ENCODE data around the gene PTAR1.

The PTAR1 gene

DNA sequence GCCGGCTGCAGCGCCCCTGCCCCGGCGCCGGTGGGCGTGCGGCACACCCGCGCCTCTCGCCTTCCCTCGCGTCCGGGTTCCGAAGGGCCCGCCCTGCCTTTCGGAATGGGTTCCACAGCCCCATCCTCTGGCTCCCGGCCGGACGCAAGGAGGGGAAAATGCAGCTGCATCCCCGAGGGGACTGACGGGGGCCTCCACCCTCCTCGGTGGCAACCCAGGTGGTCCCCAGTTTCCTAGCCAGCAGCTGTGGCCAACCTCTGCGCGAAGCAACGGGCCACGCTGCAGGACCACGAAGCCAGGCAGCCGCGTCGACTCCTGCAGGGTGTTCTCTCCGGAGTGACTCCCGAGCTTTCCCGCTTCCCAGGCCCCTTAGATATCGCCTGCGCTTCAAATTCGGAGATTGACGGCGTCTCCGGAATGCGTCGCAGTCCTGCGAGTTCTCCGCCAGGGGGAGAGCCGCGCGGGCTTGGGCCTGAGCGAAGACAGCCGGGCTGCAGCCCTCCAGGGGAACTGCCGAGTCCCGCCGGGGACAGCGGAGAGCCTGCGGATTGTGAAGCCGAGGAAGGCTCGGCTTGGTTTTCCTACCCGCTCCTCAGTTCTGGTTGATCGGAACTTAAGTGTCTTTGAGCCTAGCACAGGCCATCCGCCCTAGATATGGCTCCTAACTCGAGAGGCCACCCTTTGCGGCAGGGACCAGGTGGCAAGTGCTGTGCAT is 87.1 kb downstream of the PTAR1 start:
- peak; percentile 82 for DNase-seq

DNA sequence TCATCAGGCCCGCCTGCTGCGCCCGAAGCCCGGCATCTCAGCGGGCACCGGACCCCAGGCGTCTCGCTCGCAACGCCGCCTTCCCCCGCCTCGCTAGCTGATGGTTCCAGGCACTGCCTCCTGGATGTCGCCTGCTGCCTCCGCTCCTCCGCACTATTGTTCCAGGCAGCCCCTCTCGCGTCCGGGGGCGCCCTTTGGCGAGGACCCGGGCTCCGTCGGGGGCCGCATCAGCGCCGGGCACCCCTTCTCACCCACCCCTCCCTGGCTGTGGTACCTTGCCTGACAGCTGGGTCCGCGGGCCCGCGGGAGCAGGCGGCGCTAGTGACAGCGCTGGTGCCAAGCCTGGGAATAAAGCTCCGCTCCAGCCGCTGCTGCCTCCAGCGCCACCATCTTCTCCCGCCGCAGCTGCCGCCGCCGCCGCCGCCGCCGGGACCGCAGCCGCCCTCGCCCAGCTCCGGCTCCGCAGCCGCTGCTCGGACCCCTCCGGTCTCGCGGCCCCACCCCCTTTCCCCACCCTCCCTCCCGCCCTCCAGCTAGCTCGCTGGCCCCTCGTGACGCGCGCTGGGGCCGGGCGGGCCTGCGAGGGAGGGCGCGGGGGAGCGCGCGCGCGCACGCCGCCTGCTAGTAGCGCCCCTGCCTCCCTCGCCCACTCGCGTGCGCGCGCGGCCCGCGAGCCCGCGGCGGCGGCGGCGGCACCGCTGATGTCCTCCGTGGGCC is 87.8 kb downstream of the PTAR1 start, which contains the start of gene APBA1:
Gene APBA1 (minus strand): TSS at position 493 of the 717 bp plus-strand sequence.
- DNase-seq: peak; percentile 56

DNA sequence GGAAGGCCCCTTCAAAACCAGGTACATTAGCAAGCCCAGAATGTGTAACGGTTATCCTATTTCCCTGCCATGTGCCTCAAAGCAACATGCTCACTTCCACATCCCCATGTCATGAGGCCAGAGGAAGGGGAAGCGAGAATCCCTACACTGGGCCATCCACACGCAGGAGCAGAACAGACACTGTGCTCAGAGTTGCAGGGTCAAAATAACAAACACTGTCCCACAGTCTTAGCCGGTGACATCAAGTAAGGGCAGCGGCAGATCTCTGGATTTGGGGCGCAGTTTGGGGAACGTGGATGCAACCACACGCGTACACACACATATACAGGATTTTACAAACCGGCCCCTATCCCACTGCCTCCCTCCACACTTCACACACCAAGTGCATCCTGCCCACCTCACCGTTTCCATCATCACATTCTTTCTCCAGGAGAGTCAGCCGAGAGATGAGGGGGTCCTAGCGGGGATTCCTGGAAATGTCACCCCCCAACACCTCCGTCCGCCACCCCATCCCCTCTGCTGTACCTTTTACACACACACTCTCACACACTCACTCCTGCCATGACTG is 88.4 kb downstream of the PTAR1 start:
- no peak for DNase-seq

DNA sequence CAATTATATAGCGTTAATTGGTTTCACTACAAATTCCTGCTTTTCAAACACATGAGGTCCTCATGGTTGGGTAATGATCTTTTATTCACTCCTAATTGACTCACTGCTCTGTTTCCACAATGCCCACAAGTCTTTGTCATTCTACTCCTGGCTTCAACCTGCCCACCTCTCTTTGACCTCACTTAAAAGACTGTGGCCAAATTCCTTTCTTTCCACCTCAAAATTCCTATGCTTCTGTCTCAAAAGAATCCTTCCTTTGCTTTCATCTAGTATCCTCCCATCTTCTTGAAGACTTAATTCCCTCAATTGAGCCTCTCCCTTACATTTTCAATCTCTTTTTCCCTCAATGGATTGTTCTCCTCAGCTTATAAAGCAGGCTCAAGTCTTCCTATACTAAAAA is 92.5 kb downstream of the PTAR1 start:
- DNase-seq: no peak

DNA sequence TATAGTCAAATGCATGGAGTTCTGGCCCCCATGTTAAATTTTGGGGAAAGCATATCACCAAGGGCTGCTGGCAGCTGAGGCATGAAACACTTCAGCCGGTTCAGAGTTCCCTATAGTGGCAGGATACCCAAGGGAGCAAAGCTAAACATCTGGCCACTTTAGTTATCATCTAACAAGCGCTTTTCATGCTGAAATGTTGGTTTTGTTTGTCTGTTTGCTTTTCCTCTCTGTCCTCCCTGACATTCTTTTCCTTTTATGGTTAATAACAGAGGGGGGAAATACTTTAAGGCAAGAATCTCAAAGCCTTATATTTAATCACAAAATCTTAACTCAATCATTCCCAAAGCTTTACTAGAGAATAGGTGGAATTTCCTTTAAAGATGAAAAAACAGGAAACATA is 99.5 kb downstream of the PTAR1 start:
- no peak for DNase-seq

Measured in NCI-H1092 (cell line).